ENCODE results near the gene SLC6A15.

SLC6A15 gene

DNA sequence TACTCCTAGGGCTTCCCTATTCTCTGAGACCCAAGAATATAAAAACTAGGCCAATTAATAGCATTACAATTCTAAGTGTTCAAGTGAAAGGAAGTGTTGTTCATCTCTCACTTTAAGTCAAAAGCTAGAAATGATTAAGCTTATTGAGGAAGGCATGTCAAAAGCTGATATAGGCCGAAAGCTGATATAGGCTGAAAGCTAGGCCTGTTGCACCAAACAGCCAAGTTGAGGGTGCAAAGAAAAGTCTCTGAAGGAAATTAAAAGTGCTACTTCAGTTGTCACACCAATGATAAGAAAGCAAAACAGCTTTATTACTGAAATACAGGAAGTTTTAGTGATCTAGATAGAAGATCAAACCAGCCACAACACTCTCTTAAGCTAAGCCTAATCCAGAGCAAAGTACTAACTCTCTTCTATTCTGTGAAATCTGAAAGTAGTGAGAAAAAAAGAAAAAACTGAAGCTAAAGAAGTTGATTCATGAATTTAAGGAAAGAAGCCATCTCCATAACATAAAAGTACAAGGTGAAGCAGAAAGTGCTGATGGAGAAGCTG is 68.9 kb downstream of the SLC6A15 start:
- H3K27me3 ChIP-seq (ENCODE audit: insufficient read depth, low read depth): no peaks in the 10 kb centered on the region
- TF ChIP-seq CTCF (conservative IDR thresholded peaks at IDR 0.05; ENCODE audit: low read depth, low read length): no peak
- no peaks in the 10 kb centered on the region for H4K20me1 ChIP-seq (ENCODE audit: insufficient read depth)
- no peak overlapping the region for H3K9ac ChIP-seq
- no peaks in the 10 kb centered on the region for H3K36me3 ChIP-seq (ENCODE audit: insufficient read depth)
- H3K4me2 ChIP-seq: no peak overlapping the region
- no peak overlapping the region for H2AFZ ChIP-seq (ENCODE audit: low read depth)
- H3K27ac ChIP-seq: no peak overlapping the region
- H3K4me3 ChIP-seq (IDR thresholded peaks at IDR 0.05; ENCODE audit: insufficient read depth, low read depth, low read length): no peak overlapping the region
- no peaks in the 10 kb centered on the region for H3K4me1 ChIP-seq (ENCODE audit: low read depth, poor library complexity, severe bottlenecking)
- no peaks in the 10 kb centered on the region for H3K79me2 ChIP-seq (ENCODE audit: insufficient read depth, low read depth)

DNA sequence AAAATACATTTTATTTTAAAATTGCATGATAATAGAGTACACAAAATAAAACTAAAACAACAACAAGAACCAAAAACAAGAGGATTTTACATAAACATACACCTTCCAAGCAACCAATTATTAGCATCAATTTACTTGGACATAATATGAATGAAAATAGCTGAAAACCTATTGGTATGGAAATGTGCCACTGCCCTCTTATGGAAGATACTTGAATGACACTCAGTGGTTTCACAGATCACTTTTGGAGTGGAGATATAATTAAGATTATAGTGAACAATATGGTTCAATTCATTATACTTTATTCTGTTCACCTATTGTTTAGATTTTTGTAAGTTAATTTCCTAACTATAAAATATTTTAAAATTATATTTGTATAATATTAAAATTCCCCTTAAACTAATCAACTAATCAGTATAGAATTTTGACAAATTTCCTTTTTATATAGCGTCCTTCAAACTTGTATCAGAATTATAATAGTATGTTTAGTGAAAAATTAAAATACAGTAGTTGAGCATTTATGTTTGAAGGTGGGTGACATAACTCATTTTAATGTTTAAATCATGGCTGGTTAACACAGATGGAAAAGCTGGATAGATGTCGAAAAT is 70.1 kb downstream of the SLC6A15 start:
- TF ChIP-seq CTCF (conservative IDR thresholded peaks at IDR 0.05; ENCODE audit: low read depth, low read length): peak; percentile 68
- H3K27me3 ChIP-seq (ENCODE audit: insufficient read depth, low read depth): no peaks in the 10 kb centered on the region
- H3K4me3 ChIP-seq (IDR thresholded peaks at IDR 0.05; ENCODE audit: insufficient read depth, low read depth, low read length): no peak overlapping the region

DNA sequence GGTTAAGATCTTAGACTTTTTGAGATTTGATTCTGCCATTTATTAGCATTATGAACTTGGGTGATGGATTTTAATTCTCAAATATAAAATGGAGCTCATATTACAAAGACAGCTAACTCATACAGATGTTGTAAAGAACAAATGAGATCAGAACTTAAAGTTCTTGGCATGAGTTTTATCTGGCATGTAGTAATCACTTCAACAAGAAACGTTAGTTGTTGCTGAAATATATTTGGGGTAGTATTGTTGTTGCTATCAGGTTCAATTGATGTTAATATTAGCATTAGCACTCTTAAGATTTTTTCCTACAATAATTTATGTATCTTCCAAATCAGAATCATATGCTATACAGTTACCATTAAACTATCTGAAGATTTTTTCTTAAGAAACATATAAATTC is 71.0 kb downstream of the SLC6A15 start:
- TF ChIP-seq CTCF (conservative IDR thresholded peaks at IDR 0.05; ENCODE audit: low read depth, low read length): no peak
- Histone ChIP-seq H3K4me1 (ENCODE audit: low read depth, poor library complexity, severe bottlenecking) (no peaks in the 10 kb centered on the region), H3K36me3 (ENCODE audit: insufficient read depth) (no peaks in the 10 kb centered on the region), H2AFZ (ENCODE audit: low read depth) (no peak overlapping the region), H3K79me2 (ENCODE audit: insufficient read depth, low read depth) (no peaks in the 10 kb centered on the region), H4K20me1 (ENCODE audit: insufficient read depth) (no peaks in the 10 kb centered on the region), H3K27ac (no peak overlapping the region), H3K9ac (no peak overlapping the region), H3K4me3 (IDR thresholded peaks at IDR 0.05; ENCODE audit: insufficient read depth, low read depth, low read length) (no peak overlapping the region), H3K4me2 (no peak overlapping the region), H3K27me3 (ENCODE audit: insufficient read depth, low read depth) (no peaks in the 10 kb centered on the region)

More for the DNA sequence above, 70.1 kb downstream of the SLC6A15 start:
- no peaks in the 10 kb centered on the region for H3K36me3 ChIP-seq (ENCODE audit: insufficient read depth)
- H3K4me1 ChIP-seq (ENCODE audit: low read depth, poor library complexity, severe bottlenecking): no peaks in the 10 kb centered on the region
- H4K20me1 ChIP-seq (ENCODE audit: insufficient read depth): no peaks in the 10 kb centered on the region
- H3K9ac ChIP-seq: no peak overlapping the region
- H3K79me2 ChIP-seq (ENCODE audit: insufficient read depth, low read depth): no peaks in the 10 kb centered on the region
- H3K27ac ChIP-seq: no peak overlapping the region
- H2AFZ ChIP-seq (ENCODE audit: low read depth): no peak overlapping the region
- H3K4me2 ChIP-seq: no peak overlapping the region

DNA sequence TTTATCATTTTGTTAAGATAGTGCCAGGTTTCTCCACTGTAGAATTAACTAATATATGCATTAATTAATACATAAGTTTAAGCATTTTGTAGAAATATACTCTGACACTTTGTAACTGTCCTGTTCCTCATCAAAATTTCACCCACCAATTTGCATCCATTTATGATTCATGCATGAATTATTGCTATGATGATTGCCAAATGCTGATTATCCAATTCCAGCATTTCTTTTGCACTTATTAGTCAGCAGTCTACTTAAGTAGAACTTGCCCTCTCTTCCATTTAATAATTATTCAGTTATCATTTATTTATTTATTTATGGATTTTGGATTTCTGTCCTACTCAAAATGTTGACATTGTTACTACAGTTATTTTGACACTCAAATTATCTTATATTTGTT is 72.2 kb downstream of the SLC6A15 start:
- H3K27me3 ChIP-seq (ENCODE audit: insufficient read depth, low read depth): no peaks in the 10 kb centered on the region
- no peaks in the 10 kb centered on the region for H3K79me2 ChIP-seq (ENCODE audit: insufficient read depth, low read depth)
- H2AFZ ChIP-seq (ENCODE audit: low read depth): no peak overlapping the region
- H4K20me1 ChIP-seq (ENCODE audit: insufficient read depth): no peaks in the 10 kb centered on the region
- H3K4me3 ChIP-seq (IDR thresholded peaks at IDR 0.05; ENCODE audit: insufficient read depth, low read depth, low read length): no peak overlapping the region
- H3K4me2 ChIP-seq: no peak overlapping the region
- TF ChIP-seq CTCF (conservative IDR thresholded peaks at IDR 0.05; ENCODE audit: low read depth, low read length): no peak
- no peaks in the 10 kb centered on the region for H3K4me1 ChIP-seq (ENCODE audit: low read depth, poor library complexity, severe bottlenecking)
- H3K9ac ChIP-seq: no peak overlapping the region
- H3K36me3 ChIP-seq (ENCODE audit: insufficient read depth): no peaks in the 10 kb centered on the region
- H3K27ac ChIP-seq: no peak overlapping the region
